ENCODE measurements around the gene ABL1.

GRCh38 chr9:130837002-130837511, 2.0 kb downstream of the ABL1 start:
- TF ChIP-seq CTCF (conservative IDR thresholded peaks at IDR 0.05; ENCODE audit: low read depth, low read length) (no peak), EZH2 (IDR thresholded peaks at IDR 0.05; ENCODE audit: borderline replicate concordance, low read depth, low read length, poor library complexity, severe bottlenecking) (no peak)

Measured in A673 (cell line).